Type B pancreatic cell (in vitro differentiated cells): Measurements from ENCODE around the gene BHLHA15. TPM values are rescaled to one million over a fixed set of nuclear protein-coding genes. Genes with fewer than 3 reads are reported as not detected.
A peak's percentile ranks its signal among the peaks of the same experiment; 100 is the strongest.

Experiments
- DNase-seq: peaks from one replicate; pipeline ENCODE4 v3.0.0; 2021; ENCODE audit warnings: mixed read lengths; ENCODE audit not compliant: unreplicated experiment; ENCODE audit errors: extremely low spot score
- H3K27ac Mint-ChIP-seq: 2 replicates; pipeline ENCODE4 v1.8.0; 2021; ENCODE audit warnings: mild to moderate bottlenecking, mixed read lengths
- H3K27me3 Mint-ChIP-seq: 2 replicates; pipeline ENCODE4 v1.8.0; 2021; ENCODE audit warnings: mixed read lengths
- H3K36me3 Mint-ChIP-seq: 2 replicates; pipeline ENCODE4 v1.8.0; 2021; ENCODE audit warnings: mixed read lengths
- H3K4me1 Mint-ChIP-seq: one replicate; pipeline ENCODE4 v1.8.0; 2021; ENCODE audit warnings: mixed read lengths; ENCODE audit not compliant: unreplicated experiment
- H3K4me3 Mint-ChIP-seq: 2 replicates; pipeline ENCODE4 v1.8.0; 2021; ENCODE audit warnings: mild to moderate bottlenecking, mixed read lengths
- H3K9me3 Mint-ChIP-seq: 2 replicates; pipeline ENCODE4 v1.8.0; 2021; ENCODE audit warnings: mixed read lengths
- total RNA-seq: library from RNA; stranded (reverse); gene quantifications from 2 replicates; pipeline ENCODE4 v1.2.1, GENCODE V29; 2021; ENCODE audit warnings: low replicate concordance
- TF ChIP-seq, protein P1 (sequence below): fragments of 200-600 bp; sonication (generic); conservative IDR thresholded peaks from 2 replicates; pipeline ENCODE4 v1.5.0; 2021; ENCODE audit warnings: antibody characterized with exemption, mild to moderate bottlenecking

Gene BHLHA15
- total RNA-seq, 1 donor from 2014 or later, result 0.46 TPM

DNA sequence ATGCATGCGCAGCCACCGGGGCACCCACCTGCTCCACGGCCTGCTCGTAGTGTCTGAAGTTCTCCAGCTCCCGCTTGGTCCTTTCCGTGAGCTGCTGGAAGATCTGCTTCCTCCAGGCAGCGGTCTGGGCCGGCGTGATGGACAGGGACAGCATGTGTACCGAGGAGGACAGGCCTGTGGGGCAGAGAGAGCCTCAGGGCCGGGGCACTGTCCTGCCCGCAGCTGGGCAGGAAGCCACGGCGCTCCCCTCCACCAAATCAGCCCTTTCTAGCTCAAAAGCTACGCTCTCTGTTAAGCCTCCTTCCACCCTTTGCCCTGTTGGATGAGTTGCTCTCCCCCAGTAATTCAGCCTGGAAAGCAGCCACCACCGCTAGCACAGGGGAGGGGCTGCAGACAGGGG lies 21.6 kb downstream of the BHLHA15 start:
- Mint-ChIP-seq H3K9me3 (no peaks in the 10 kb centered on the region), H3K27ac (no peak overlapping the region), H3K4me3 (no peak overlapping the region)

DNA sequence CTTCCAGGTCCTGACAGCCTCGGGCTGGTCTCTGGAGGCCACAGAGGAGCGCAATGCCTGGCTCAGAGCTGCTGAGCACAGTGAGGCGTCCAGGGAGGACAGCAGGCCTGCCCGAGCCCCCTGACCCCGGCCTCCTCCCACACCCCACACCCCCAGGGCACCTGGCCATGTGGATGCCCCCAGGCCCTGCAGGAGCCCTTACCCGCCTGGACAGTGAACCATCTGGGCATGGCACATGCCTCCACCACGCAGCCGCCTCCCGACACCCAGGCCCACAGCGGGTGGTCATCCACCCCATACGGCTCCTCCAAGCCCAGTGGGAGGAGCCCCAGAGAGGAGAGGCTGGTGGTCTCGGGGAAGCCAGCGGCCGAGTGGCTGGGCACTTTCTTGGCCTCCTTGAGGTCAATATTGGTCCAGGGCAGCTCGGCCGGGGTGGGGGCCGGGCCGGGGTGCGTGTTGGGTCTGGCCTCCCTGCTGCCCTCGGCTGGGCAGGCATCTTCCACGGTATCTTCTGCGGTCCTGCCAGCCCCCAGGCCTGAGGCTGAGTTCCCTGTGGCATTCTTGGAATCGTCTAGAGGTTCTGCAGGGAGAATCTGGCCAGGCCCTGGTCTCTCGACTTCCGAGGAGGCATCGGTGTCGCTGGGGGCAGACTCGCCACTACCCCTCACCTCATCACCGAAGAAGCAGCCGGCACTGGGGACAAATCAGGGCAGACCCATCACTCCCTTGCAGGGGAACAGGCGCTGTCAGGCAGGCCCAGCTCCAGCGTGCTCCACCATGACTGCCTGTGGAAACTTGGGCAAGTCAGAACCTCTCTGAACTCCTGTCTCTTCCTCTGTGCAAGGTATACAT lies 22.2 kb downstream of the BHLHA15 start:
- TF ChIP-seq, protein P1, sequence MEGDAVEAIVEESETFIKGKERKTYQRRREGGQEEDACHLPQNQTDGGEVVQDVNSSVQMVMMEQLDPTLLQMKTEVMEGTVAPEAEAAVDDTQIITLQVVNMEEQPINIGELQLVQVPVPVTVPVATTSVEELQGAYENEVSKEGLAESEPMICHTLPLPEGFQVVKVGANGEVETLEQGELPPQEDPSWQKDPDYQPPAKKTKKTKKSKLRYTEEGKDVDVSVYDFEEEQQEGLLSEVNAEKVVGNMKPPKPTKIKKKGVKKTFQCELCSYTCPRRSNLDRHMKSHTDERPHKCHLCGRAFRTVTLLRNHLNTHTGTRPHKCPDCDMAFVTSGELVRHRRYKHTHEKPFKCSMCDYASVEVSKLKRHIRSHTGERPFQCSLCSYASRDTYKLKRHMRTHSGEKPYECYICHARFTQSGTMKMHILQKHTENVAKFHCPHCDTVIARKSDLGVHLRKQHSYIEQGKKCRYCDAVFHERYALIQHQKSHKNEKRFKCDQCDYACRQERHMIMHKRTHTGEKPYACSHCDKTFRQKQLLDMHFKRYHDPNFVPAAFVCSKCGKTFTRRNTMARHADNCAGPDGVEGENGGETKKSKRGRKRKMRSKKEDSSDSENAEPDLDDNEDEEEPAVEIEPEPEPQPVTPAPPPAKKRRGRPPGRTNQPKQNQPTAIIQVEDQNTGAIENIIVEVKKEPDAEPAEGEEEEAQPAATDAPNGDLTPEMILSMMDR, result no peak
- DNase-seq, result no peak
- Mint-ChIP-seq H3K36me3 (no peaks in the 10 kb centered on the region), H3K4me3 (no peak overlapping the region), H3K9me3 (no peaks in the 10 kb centered on the region), H3K27ac (no peak overlapping the region), H3K27me3 (no peaks in the 10 kb centered on the region), H3K4me1 (no peaks in the 10 kb centered on the region)

More for the DNA sequence above, 21.6 kb downstream of the BHLHA15 start:
- Mint-ChIP-seq H3K27me3 (no peaks in the 10 kb centered on the region), H3K4me1 (no peaks in the 10 kb centered on the region), H3K36me3 (no peaks in the 10 kb centered on the region)
- TF ChIP-seq, protein P1, result no peak
- no peak for DNase-seq

DNA sequence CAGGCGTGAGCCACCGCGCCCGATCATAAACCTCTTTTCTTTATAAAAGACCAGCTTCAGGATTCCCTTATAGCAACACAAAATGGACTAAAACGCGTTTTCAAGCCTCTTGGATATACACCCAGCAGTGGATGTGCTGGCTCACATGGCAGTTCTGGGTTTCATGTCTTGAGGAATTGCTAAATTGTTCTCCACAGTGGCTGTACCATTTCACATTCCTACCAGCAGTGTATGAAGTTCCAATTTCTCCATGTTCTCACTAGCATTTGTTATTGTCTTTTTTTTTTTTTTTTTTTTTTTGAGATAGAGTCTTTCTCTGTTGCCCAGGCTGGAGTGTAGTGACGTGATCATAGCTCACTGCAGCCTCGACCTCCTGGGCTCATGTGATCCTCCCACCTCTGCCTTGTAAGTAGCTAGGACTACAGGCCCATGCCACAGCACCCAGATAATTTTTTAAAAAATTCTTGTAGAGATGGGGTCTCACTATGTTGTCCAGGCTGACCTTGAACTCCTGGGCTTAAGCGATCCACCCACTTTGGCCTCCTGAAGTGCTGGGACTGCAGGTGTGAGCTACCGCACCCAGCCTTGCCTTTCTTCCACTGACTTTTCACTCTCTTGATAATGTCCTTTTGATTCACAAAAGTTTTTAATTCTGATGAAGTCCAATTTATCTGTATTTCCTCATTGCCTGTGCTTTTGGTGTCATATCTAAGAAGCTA lies 23.3 kb downstream of the BHLHA15 start:
- Mint-ChIP-seq H3K27ac (no peak overlapping the region), H3K9me3 (no peaks in the 10 kb centered on the region), H3K4me3 (no peak overlapping the region), H3K36me3 (peaks cover 4% of the 10 kb centered on the region), H3K4me1 (no peaks in the 10 kb centered on the region), H3K27me3 (no peaks in the 10 kb centered on the region)
- DNase-seq, result no peak
- TF ChIP-seq, protein P1, result peak; percentile 17

DNA sequence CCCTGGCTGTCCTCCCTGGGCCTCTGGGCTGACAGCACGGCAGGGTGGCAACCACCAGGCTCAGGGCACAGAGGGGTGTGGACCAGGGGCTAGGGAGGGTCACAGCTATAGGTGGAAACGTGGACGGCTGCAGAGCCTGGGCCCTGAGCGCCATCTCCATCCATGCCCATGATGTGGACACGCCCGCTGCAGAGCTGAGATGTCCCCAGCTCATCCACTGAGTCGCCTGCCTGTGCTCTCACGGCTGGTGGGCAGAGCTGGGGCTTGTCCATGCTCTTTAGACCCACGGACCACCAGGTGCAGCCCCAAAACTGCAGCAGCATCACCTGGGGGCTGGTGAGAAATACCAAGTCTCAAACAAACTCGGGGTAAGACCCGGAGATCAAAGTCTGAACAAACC lies 24.7 kb downstream of the BHLHA15 start:
- TF ChIP-seq, protein P1, result no peak
- H3K9me3 Mint-ChIP-seq, result no peaks in the 10 kb centered on the region
- no peak overlapping the region for H3K4me3 Mint-ChIP-seq
- no peaks in the 10 kb centered on the region for H3K4me1 Mint-ChIP-seq
- H3K36me3 Mint-ChIP-seq, result peaks cover 4% of the 10 kb centered on the region
- H3K27me3 Mint-ChIP-seq, result no peaks in the 10 kb centered on the region
- no peak for DNase-seq
- no peak overlapping the region for H3K27ac Mint-ChIP-seq

DNA sequence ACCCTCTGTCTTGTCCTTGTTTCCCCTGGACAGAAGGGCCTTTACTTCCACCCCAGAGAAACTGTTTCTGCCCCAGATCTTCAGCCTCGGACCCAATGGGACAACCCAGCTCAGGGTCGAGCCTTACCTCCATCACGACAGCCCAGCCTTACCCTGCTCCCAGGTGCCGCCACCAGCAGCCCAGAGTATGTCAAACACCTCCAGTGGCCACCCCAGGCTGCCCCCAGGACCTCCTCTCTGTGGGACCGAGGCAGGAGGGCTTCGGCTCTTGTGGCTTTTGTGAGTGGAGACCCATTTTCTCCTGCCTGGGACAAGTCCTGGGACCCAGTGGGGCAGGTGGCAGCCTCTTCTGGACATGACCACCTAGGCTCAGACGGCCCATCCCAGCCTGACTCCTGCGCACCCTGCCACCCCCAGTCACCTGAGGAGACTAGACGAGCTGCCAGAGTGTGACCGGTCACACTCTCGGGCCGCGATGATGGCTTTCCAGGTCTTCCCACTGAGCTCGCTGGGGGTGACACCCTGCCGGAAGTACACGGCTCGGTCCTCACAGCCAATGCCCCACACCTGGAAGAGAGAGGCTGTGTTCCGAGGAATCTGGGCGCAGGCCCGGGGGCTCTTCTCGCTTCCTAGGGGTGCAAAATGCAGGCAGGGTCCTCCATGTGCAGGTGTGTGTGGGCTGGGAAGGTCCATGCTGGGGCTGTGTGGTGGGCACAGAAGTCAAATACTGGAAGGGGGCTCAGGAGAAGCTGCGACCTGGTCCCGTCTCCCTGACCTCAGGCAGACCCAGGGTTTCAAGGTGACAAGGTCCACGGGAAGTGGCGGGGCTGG lies 25.3 kb downstream of the BHLHA15 start:
- Mint-ChIP-seq H3K36me3 (peaks cover 4% of the 10 kb centered on the region), H3K9me3 (no peaks in the 10 kb centered on the region), H3K27me3 (no peaks in the 10 kb centered on the region), H3K4me3 (no peak overlapping the region), H3K27ac (no peak overlapping the region), H3K4me1 (no peaks in the 10 kb centered on the region)
- TF ChIP-seq, protein P1, result no peak
- DNase-seq, result no peak
